Pancreas (tissue), 10 donors: ENCODE measurements around the gene MYOZ1. TPM values are rescaled to one million over a fixed set of nuclear protein-coding genes. Genes with fewer than 3 reads are reported as not detected.

Source experiments
- ATAC-seq, 4 donors: fragments of 200-7000 bp; cut with Tn5 transposase; one replicate each; pipeline versions ENCODE4 v1.8.0 to v1.9.1; 2020; ENCODE audit warnings: mild to moderate bottlenecking in 4 of 4, moderate library complexity in 4 of 4
- DNase-seq, 6 donors: peaks; one replicate each; pipeline ENCODE4 v3.0.0-alpha.2; 2020
- FAIRE-seq: peaks from 2 replicates; lab custom pipeline; 2012; peaks lifted over from hg19 to GRCh38; lab: Jason Lieb, UNC
- H3K27ac ChIP-seq, 4 donors: fragments of 200-600 bp; sonication (generic); 1 replicate in 3 of 4; 2 replicates in 1 of 4; pipeline versions ENCODE4 v1.5.0 to v1.8.0; 2020
- H3K27me3 ChIP-seq, 4 donors: fragments of 200-600 bp; one replicate each; pipeline ENCODE4 v1.8.0; 2021
- H3K36me3 ChIP-seq, 3 donors: fragments of 200-600 bp; sonication (generic) in 1 of 3; one replicate each; pipeline versions ENCODE4 v1.5.0 to v1.8.0; 2020 to 2021
- H3K4me1 ChIP-seq, 3 donors: fragments of 200-600 bp; one replicate each; pipeline ENCODE4 v1.8.0; 2021
- H3K4me3 ChIP-seq, 4 donors: fragments of 200-600 bp; sonication (generic) in 2 of 4; one replicate each; pipeline versions ENCODE4 v1.5.0 to v1.8.0; 2020 to 2021
- H3K9me3 ChIP-seq, 4 donors: fragments of 200-600 bp; one replicate each; pipeline ENCODE4 v1.8.0; 2021
- CTCF ChIP-seq, 4 donors: fragments of 200-600 bp; sonication (generic) in 3 of 4; IDR thresholded peaks; one replicate each; pipeline versions ENCODE4 v1.5.0 to v1.8.0; 2021; ENCODE audit warnings: antibody characterized with exemption in 4 of 4
- WGBS, 2 donors: extraction: QIAGEN DNeasy Blood & Tissue Kit; methylation state at CpG; one replicate each; pipeline ENCODE4 v1.1.7; 2013; 5-methylcytosine and 5-hydroxymethylcytosine counted together
- intact Hi-C, 3 donors: fragments of 100-400 bp; cut with DNase I; formaldehyde crosslinking; loops; one replicate each; pipeline versions ENCODE4 v1.11.1 to v1.14.2; 2022
- polyA plus RNA-seq, 2 donors: library from polyadenylated mRNA; stranded (reverse); fragments of 200-250 nt; gene quantifications; one replicate each; pipeline ENCODE4 v1.2.3, GENCODE V29; 2013
- total RNA-seq, 6 donors: library from RNA; stranded (reverse); fragmentation: NEBNext Ultra II Directional in 4 of 6; extraction: Animal tissue kit (Norgen Biotek cat#: 25700) in 4 of 6; gene quantifications; one replicate each; pipeline versions ENCODE4 v1.2.1 to v1.2.4, GENCODE V29; 2021 to 2023
- donor health status: healthy with polysubstance abuse.
- donor health status: DM: no; HTN: no; CAD: no; lungs with moderate emphysema.
- donor health status: DM: no; HTN: no; CAD: no.
- donor health status: control.
- donor health status: control.
- donor health status: Bipolar disorder and iron deficiency.
- donor health status: DM: yes; HTN: yes; CAD: no.
- donor health status: DM: no; HTN: no; CAD: no.
- donor health status: DM: no; HTN: no; CAD: no.
- donor health status: DM: yes; HTN: yes; CAD: no.

The MYOZ1 gene
- total and polyA plus RNA-seq, 8 donors, result 0.11 to 1.2 (median 0.26) TPM; not detected in 4

GRCh38 chr10:73650537-73651331 is 9.5 kb upstream of the MYOZ1 start:
- FAIRE-seq (no peak), DNase-seq (no peak), ATAC-seq (no peak)
- 67 to 72% methylated on average over 5 of the region's 5 CpGs for WGBS, 2 donors
- H3K36me3 ChIP-seq, result no peaks in the 10 kb centered on the region
- H3K4me1 ChIP-seq, result no peaks in the 10 kb centered on the region
- TF ChIP-seq CTCF (IDR thresholded peaks at IDR 0.05), result no peak
- H3K27ac ChIP-seq, result no peak overlapping the region
- H3K27me3 ChIP-seq, result no peaks in the 10 kb centered on the region
- intact Hi-C loops, result no loop called here
- no peak overlapping the region for H3K4me3 ChIP-seq
- H3K9me3 ChIP-seq, result no peaks in the 10 kb centered on the region

- WGBS, 2 donors, result 85 to 94% methylated on average over 6 of the region's 6 CpGs
- ATAC-seq (no peak), DNase-seq (no peak), FAIRE-seq (no peak)
- no peak for TF ChIP-seq CTCF (IDR thresholded peaks at IDR 0.05)
- Histone ChIP-seq H3K9me3 (no peaks in the 10 kb centered on the region), H3K4me1 (no peaks in the 10 kb centered on the region), H3K27me3 (no peaks in the 10 kb centered on the region), H3K36me3 (no peaks in the 10 kb centered on the region), H3K27ac (no peak overlapping the region), H3K4me3 (no peak overlapping the region)
- intact Hi-C loops, result loop anchor here in 1 of 3 donors (10.0 kb wide), 1 partner anchor 115 kb away; no protein-coding TSS in a partner anchor
Observed at GRCh38 chr10:73649876-73650536, 8.7 kb upstream of the MYOZ1 start.

DNA sequence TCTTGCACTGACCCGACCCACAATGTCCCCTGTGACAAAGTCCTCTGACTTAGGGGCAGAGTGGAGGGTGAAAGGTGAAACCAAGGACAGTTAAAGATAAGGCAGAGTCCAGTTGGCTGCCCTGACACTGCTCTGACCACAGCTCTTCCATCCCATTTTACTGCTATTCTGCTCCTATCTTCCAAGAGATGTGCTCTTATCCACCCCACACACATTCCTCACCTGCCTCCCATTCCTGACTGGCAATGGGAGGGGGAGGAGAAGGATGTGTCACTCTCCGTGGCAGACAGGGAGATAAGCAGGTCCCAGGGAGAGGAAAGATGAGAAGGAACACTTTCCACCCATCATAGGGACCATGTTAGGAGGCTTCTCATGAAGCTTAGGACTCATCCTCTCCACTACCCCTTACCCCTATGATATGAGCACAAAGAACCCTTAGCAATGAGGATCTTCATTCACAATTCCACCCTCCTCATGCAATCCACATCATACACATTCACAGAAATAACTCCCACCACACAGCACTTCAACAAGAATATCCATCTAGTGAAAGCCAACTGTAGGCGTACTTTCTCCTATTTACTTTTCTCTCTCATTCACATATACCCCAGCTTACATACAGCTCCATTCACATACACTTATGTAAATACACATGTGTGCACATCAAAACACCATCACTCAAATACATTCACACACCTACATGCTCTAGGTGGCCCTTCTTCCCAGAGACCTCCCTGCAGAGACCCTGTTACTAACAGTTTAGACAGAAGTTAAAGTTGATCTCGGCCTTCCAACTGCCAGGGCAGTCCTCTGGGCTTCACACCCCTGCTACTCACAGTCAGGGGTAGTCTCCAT is 7.9 kb upstream of the MYOZ1 start:
- ATAC-seq (no peak), FAIRE-seq (no peak), DNase-seq (no peak)
- intact Hi-C loops, result loop anchor here in 1 of 3 donors (10.0 kb wide), 1 partner anchor 114 kb away; no protein-coding TSS in a partner anchor
- TF ChIP-seq CTCF (IDR thresholded peaks at IDR 0.05), result no peak
- no peaks in the 10 kb centered on the region for H3K9me3 ChIP-seq
- H3K27ac ChIP-seq, result no peak overlapping the region
- H3K4me1 ChIP-seq, result no peaks in the 10 kb centered on the region
- no peak overlapping the region for H3K4me3 ChIP-seq
- no peaks in the 10 kb centered on the region for H3K36me3 ChIP-seq
- H3K27me3 ChIP-seq, result no peaks in the 10 kb centered on the region
- WGBS, 2 donors, result 69 to 73% methylated on average over 4 of the region's 4 CpGs

DNA sequence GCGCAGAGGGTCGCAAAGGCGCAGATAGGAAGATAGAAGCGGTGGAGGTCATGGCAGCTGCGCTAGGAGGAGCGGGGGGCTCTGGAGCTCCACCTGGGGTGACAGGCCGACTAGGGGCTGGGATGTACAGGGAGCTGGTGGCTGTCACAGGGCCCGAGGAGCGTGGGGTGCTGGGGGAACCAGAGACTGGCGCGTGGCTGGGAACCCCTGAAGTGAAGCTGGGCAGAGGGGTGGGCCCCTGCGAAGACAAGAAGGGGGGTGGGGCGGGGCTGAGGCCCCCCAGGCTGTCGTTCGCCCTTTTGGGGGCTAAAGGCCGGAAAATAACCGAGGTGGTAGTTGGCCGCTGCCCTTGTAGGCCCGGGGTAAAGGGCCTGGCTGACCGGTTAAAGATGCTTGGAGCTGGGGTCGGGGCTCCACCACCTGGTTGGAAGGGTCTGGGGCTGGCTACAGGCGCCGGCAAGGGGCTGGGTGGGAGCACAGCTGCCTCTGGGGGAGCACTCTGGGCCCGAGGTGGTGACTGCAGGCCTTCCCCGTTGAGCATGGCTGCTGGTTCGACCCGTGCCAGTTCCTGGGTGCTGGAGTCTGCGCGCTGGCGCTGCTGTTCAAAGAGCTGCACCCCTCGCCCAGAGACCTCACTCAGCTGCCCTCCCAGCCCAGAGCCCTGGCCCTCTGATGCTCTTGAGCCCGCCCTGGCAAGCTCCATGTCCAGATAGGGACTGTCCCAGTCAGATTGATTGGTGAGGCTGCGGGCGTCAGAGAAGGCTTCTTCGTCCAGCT is 6.8 kb upstream of the MYOZ1 start:
- no peaks in the 10 kb centered on the region for H3K9me3 ChIP-seq
- no peaks in the 10 kb centered on the region for H3K27me3 ChIP-seq
- H3K36me3 ChIP-seq, result no peaks in the 10 kb centered on the region
- peak in 1 of 6 donors; percentile 67 for DNase-seq
- 32 to 37% methylated on average over 31 to 35 of the region's 35 CpGs for WGBS, 2 donors
- H3K4me3 ChIP-seq, result peak overlapping the region; percentile 37 to 79 (median 49)
- TF ChIP-seq CTCF (IDR thresholded peaks at IDR 0.05), result no peak
- no peak for FAIRE-seq
- H3K4me1 ChIP-seq, result no peaks in the 10 kb centered on the region
- intact Hi-C loops, result loop anchor here in 1 of 3 donors (10.0 kb wide), 1 partner anchor 113 kb away; no protein-coding TSS in a partner anchor
- ATAC-seq, result peak in 3 of 4 donors; percentile 12 to 32 (median 19)
- H3K27ac ChIP-seq, result no peak overlapping the region
